NT2/D1 (cell line): ENCODE results near the gene MRTFA.

ENCODE experiments used
- YY1 ChIP-seq: IDR thresholded peaks from 2 replicates; pipeline ENCODE4 v1.6.1; 2011; ENCODE audit not compliant: insufficient read length, insufficient read depth
- ZNF274 ChIP-seq: IDR thresholded peaks from 2 replicates; pipeline ENCODE4 v1.6.1; 2011; ENCODE audit warnings: mild to moderate bottlenecking, low read depth, low read length

- TF ChIP-seq ZNF274 (no peak), YY1 (no peak)
Measured at GRCh38 chr22:40517631-40518030, 118.9 kb downstream of the MRTFA start.
